Keratinocyte (primary cell): ENCODE results near the gene KLC4. TPM values are rescaled to one million over a fixed set of nuclear protein-coding genes. Genes with fewer than 3 reads are reported as not detected.

ENCODE experiments used
- DNase-seq: peaks from one replicate; pipeline ENCODE4 v3.0.0-alpha.2; 2011; ENCODE audit warnings: low read depth, missing footprints, low spot score
- FAIRE-seq: peaks from 2 replicates; lab custom pipeline; 2011; peaks lifted over from hg19 to GRCh38; lab: Jason Lieb, UNC
- H2AFZ ChIP-seq: 2 replicates; pipeline ENCODE4 v1.6.0; 2012; ENCODE audit warnings: low read length, control low read depth, inconsistent platforms; ENCODE audit not compliant: control insufficient read depth
- H3K27ac ChIP-seq: 2 replicates; pipeline ENCODE4 v1.5.1; 2011; ENCODE audit warnings: low read length; ENCODE audit not compliant: control insufficient read depth, insufficient read depth
- H3K27me3 ChIP-seq: 3 replicates; pipeline ENCODE4 v1.6.0; 2011; ENCODE audit warnings: low read length; ENCODE audit not compliant: control insufficient read depth, insufficient read depth; ENCODE audit errors: extremely low read depth
- H3K36me3 ChIP-seq, 2 experiments: 2 replicates in 1 of 2; 3 replicates in 1 of 2; pipeline ENCODE4 v1.5.1; 2011; ENCODE audit warnings: low read length in 2 of 2, mild to moderate bottlenecking in 1 of 2; ENCODE audit not compliant: control insufficient read depth in 2 of 2, insufficient read depth in 2 of 2; ENCODE audit errors: extremely low read depth in 1 of 2
- H3K4me1 ChIP-seq: 3 replicates; pipeline ENCODE4 v1.5.1; 2011; ENCODE audit warnings: low read length; ENCODE audit not compliant: control insufficient read depth, insufficient read depth; ENCODE audit errors: extremely low read depth
- H3K4me2 ChIP-seq: 3 replicates; pipeline ENCODE4 v1.6.0; 2011; ENCODE audit warnings: low read depth, low read length; ENCODE audit not compliant: control insufficient read depth, insufficient read depth; ENCODE audit errors: extremely low read depth
- H3K4me3 ChIP-seq, 3 experiments: fragments of 200-600 bp in 1 of 3; sonication (generic) in 1 of 3; 2 replicates in 2 of 3; 3 replicates in 1 of 3; pipeline ENCODE4 v1.5.1; 2011 to 2016; ENCODE audit warnings: low read length in 3 of 3, mild to moderate bottlenecking in 3 of 3, control low read depth in 2 of 3, inconsistent platforms in 1 of 3, low read depth in 1 of 3, mixed read lengths in 1 of 3, mixed run types in 1 of 3, moderate library complexity in 1 of 3; ENCODE audit not compliant: control insufficient read depth in 2 of 3, insufficient read depth in 2 of 3; ENCODE audit errors: extremely low read depth in 1 of 3
- H3K79me2 ChIP-seq: 2 replicates; pipeline ENCODE4 v1.6.0; 2012; ENCODE audit warnings: low read length; ENCODE audit not compliant: control insufficient read depth, insufficient read depth
- H3K9ac ChIP-seq: 3 replicates; pipeline ENCODE4 v1.6.0; 2011; ENCODE audit warnings: low read length; ENCODE audit not compliant: control insufficient read depth, insufficient read depth; ENCODE audit errors: extremely low read depth
- H3K9me1 ChIP-seq: 3 replicates; pipeline ENCODE4 v1.6.0; 2011; ENCODE audit warnings: low read length; ENCODE audit not compliant: control insufficient read depth, insufficient read depth; ENCODE audit errors: extremely low read depth
- H3K9me3 ChIP-seq: 2 replicates; pipeline ENCODE4 v1.5.1; 2012; ENCODE audit warnings: low read depth, low read length; ENCODE audit not compliant: control insufficient read depth
- H4K20me1 ChIP-seq: 3 replicates; pipeline ENCODE4 v1.6.0; 2011; ENCODE audit warnings: low read length; ENCODE audit not compliant: control insufficient read depth, insufficient read depth; ENCODE audit errors: extremely low read depth
- CTCF ChIP-seq, 3 experiments: IDR thresholded peaks in 1 of 3; conservative IDR thresholded peaks in 1 of 3; optimal IDR thresholded peaks in 1 of 3; 2 replicates in 2 of 3; 3 replicates in 1 of 3; pipeline versions ENCODE3 to v1.5.1; 2011; ENCODE audit warnings: low read length in 3 of 3, mild to moderate bottlenecking in 3 of 3, moderate library complexity in 2 of 3, control low read depth in 1 of 3, inconsistent platforms in 1 of 3; ENCODE audit not compliant: insufficient read depth in 2 of 3; ENCODE audit errors: extremely low read depth in 1 of 3
- EZH2 ChIP-seq: IDR thresholded peaks from one replicate; pipeline ENCODE4 v1.6.1; 2012; ENCODE audit warnings: inconsistent platforms, mild to moderate bottlenecking, low read length, moderate library complexity
- dilution Hi-C: fragments of 300-500 bp; cut with MboI; formaldehyde crosslinking; loops from one replicate; pipeline ENCODE4 v1.7.0; 2020; ENCODE audit warnings: low sequenced_read_pairs; ENCODE audit not compliant: extremely low pct_ligation_motif_present
- polyA minus RNA-seq, 3 experiments: library from RNA; depleted of rRNA, polyadenylated mRNA; stranded (reverse); fragments of >200 nt; gene quantifications; 1 replicate in 1 of 3; 2 replicates in 1 of 3; 3 replicates in 1 of 3; pipeline ENCODE4 v1.2.3, GENCODE V29; 2011
- polyA plus RNA-seq, 5 experiments: library from polyadenylated mRNA; depleted of rRNA in 3 of 5; stranded (reverse) in 3 of 5; stranded (forward) in 1 of 5; unstranded in 1 of 5; fragments of >200 nt; gene quantifications; 1 replicate in 1 of 5; 2 replicates in 3 of 5; 3 replicates in 1 of 5; pipeline versions ENCODE4 v1.2.1 to v1.2.3, GENCODE V29; 2011 to 2012; ENCODE audit warnings: missing spikeins in 2 of 5, low read depth in 1 of 5, low replicate concordance in 1 of 5

The KLC4 gene
- 8.3 to 15.2 TPM (median 8.8 TPM) in 3 replicates for polyA plus RNA-seq
- 7.9 TPM for polyA plus RNA-seq (2011; ENCODE audit: low read depth)
- 3.9 and 5.4 TPM in 2 replicates for polyA plus RNA-seq (2011; cell fraction: cytosol; rRNA removed)
- polyA plus RNA-seq (2011; cell fraction: nucleus; rRNA removed) = 24.8 and 29.9 TPM in 2 replicates
- 9.3 and 10.9 TPM in 2 replicates for polyA plus RNA-seq (2012; ENCODE audit: low replicate concordance)
- polyA minus RNA-seq = 8.7 to 20.4 TPM (median 12.8 TPM) in 3 replicates
- 6.7 TPM for polyA minus RNA-seq (2011; cell fraction: cytosol; rRNA and poly(A)+ RNA removed)
- polyA minus RNA-seq (2011; cell fraction: nucleus; rRNA and poly(A)+ RNA removed) = 6.4 and 11.9 TPM in 2 replicates

DNA sequence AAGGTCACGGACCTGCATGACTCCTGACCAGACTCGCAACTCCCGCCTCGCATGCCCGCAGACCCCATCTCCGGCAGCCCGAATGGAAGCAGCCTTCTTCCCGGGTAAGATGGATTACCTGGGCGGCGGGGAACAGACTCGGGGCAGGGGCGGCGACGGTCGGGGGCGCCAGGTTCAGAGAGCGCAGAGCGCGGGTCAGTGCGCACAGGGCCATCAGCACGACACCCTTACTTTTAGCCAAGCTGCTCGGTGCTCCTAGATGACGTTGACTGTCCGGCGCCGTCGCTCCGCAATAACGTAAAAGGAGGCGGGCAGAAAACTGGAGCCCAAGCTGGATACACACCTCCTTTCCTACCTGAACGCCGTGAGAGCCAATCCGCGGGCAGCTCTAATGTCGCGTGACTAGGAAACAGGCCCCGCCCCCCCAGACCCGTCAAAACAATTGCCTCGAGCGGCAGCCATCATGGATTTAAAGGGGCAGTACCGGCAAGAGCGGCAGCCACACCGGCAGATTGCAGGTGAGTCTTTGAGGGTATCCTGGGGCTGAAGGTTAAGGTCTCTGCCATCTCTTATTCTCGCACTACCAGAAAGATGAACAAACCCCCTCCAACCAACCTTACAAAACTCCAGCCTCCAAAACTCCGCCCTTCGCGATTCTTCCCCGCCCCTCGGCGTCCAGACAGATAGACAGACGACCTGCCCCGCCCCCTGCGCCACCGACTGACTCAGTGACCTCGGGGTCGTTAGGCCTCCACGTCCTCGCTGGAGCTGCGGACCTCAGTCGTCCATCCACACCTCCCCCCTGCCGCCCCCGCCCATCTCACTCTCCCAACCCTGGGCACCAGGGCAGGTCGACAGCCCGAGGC lies at the start of gene KLC4, which contains the start of gene MRPL2:
KLC4 (plus strand) TSS at position 464 of the 866 bp plus-strand sequence. CDS start 1,705 bp downstream, outside the sequence.
MRPL2 (minus strand) TSS at position 267 of the 866 bp plus-strand sequence; CDS start at position 214, 53 bp downstream.
- H3K9me3 ChIP-seq = no peaks in the 10 kb centered on the region
- no peaks in the 10 kb centered on the region for H4K20me1 ChIP-seq
- DNase-seq = peak; percentile 89
- peaks cover 12% of the 10 kb centered on the region for H3K4me1 ChIP-seq
- H3K79me2 ChIP-seq = peaks cover 16% of the 10 kb centered on the region
- H2AFZ ChIP-seq = peak within 1 kb of the TSS; percentile 99
- H3K27me3 ChIP-seq = no peaks in the 10 kb centered on the region
- TF ChIP-seq EZH2 (no peak), CTCF (optimal IDR thresholded peaks at IDR 0.05 in 1 of 3, IDR thresholded peaks at IDR 0.05 in 1 of 3, conservative IDR thresholded peaks at IDR 0.05 in 1 of 3; ENCODE audit: extremely low read depth in 1 of 3, insufficient read depth in 2 of 3, low read length in 3 of 3) (no peak)
- H3K27ac ChIP-seq = peak within 1 kb of the TSS; percentile 99
- H3K9ac ChIP-seq = peak within 1 kb of the TSS; percentile 98
- dilution Hi-C loops = no loop called here
- no peaks in the 10 kb centered on the region for H3K9me1 ChIP-seq
- H3K36me3 ChIP-seq = peaks cover 6 to 18% of the 10 kb centered on the region in 2 experiments
- FAIRE-seq = peak; percentile 58
- peak within 1 kb of the TSS; percentile 90 for H3K4me2 ChIP-seq
- peak within 1 kb of the TSS; percentile 56 to 100 (median 99) for H3K4me3 ChIP-seq

GRCh38 chr6:43011207-43011606 lies 48.2 kb upstream of the KLC4 start:
- H3K36me3 ChIP-seq = peaks cover 29 to 42% of the 10 kb centered on the region in 2 experiments
- dilution Hi-C loops = no loop called here
- H4K20me1 ChIP-seq = no peaks in the 10 kb centered on the region
- H3K4me2 ChIP-seq = no peak overlapping the region
- DNase-seq (no peak), FAIRE-seq (no peak)
- H2AFZ ChIP-seq = no peak overlapping the region
- H3K79me2 ChIP-seq = peaks cover 28% of the 10 kb centered on the region
- no peaks in the 10 kb centered on the region for H3K27me3 ChIP-seq
- H3K9me1 ChIP-seq = no peaks in the 10 kb centered on the region
- no peaks in the 10 kb centered on the region for H3K9me3 ChIP-seq
- H3K4me1 ChIP-seq = peaks cover 16% of the 10 kb centered on the region
- no peak overlapping the region for H3K27ac ChIP-seq
- TF ChIP-seq CTCF (optimal IDR thresholded peaks at IDR 0.05 in 1 of 3, IDR thresholded peaks at IDR 0.05 in 1 of 3, conservative IDR thresholded peaks at IDR 0.05 in 1 of 3; ENCODE audit: extremely low read depth in 1 of 3, insufficient read depth in 2 of 3, low read length in 3 of 3) (no peak), EZH2 (no peak)
- H3K9ac ChIP-seq = no peak overlapping the region
- H3K4me3 ChIP-seq = no peak overlapping the region
